TTC549 (cell line): Measurements from ENCODE around the gene CACUL1.
"Not testable (repeated sequence)": the region's sequence is repeated elsewhere in the genome, so short reads cannot be mapped to it uniquely, and the experiment has no call there.

ENCODE experiments used
- FAIRE-seq: peaks from 2 replicates; lab custom pipeline; 2012; peaks lifted over from hg19 to GRCh38; lab: Jason Lieb, UNC

Gene CACUL1

GRCh38 chr10:118687472-118687871 is 67.3 kb downstream of the CACUL1 start:
- no peak for FAIRE-seq

- no peak for FAIRE-seq
Observed at GRCh38 chr10:118682533-118682932, 72.2 kb downstream of the CACUL1 start.

- no peak for FAIRE-seq
Observed at GRCh38 chr10:118680197-118680596, 74.6 kb downstream of the CACUL1 start.

GRCh38 chr10:118674226-118674919 is 80.4 kb downstream of the CACUL1 start:
- no peak for FAIRE-seq

- no peak for FAIRE-seq
Observed at GRCh38 chr10:118672766-118673715, 81.7 kb downstream of the CACUL1 start.

GRCh38 chr10:118672153-118672552 is 82.6 kb downstream of the CACUL1 start:
- no peak for FAIRE-seq

- FAIRE-seq, result not testable (repeated sequence)
Observed at GRCh38 chr10:118671221-118671620, 83.5 kb downstream of the CACUL1 start.

GRCh38 chr10:118670472-118671124 is 84.2 kb downstream of the CACUL1 start:
- FAIRE-seq, result no peak

- FAIRE-seq, result no peak
Observed at GRCh38 chr10:118669835-118670234, 84.9 kb downstream of the CACUL1 start.

- no peak for FAIRE-seq
Observed at GRCh38 chr10:118669020-118669791, 85.6 kb downstream of the CACUL1 start.

- FAIRE-seq, result no peak
Observed at GRCh38 chr10:118668228-118668952, 86.4 kb downstream of the CACUL1 start.

- FAIRE-seq, result no peak
Observed at GRCh38 chr10:118667732-118668131, 87.0 kb downstream of the CACUL1 start.

GRCh38 chr10:118666350-118666749 is 88.4 kb downstream of the CACUL1 start:
- FAIRE-seq, result no peak

- no peak for FAIRE-seq
Observed at GRCh38 chr10:118664321-118664720, 90.4 kb downstream of the CACUL1 start.

GRCh38 chr10:118663176-118663575 is 91.6 kb downstream of the CACUL1 start:
- no peak for FAIRE-seq

- FAIRE-seq, result no peak
Observed at GRCh38 chr10:118662228-118663035, 92.3 kb downstream of the CACUL1 start.

GRCh38 chr10:118658762-118659161 is 96.0 kb downstream of the CACUL1 start:
- no peak for FAIRE-seq

- FAIRE-seq, result not testable (repeated sequence)
Observed at GRCh38 chr10:118658168-118658567, 96.6 kb downstream of the CACUL1 start.

- FAIRE-seq, result not testable (repeated sequence)
Observed at GRCh38 chr10:118645294-118645693, 109.5 kb downstream of the CACUL1 start.

- FAIRE-seq, result no peak
Observed at GRCh38 chr10:118642228-118642627, 112.5 kb downstream of the CACUL1 start.
